ENCODE measurements around the gene C5. TPM values are rescaled to one million over a fixed set of nuclear protein-coding genes. Genes with fewer than 3 reads are reported as not detected.

The C5 gene
- total RNA-seq, 1 experiment from 2014 or later: 0.74 TPM

DNA sequence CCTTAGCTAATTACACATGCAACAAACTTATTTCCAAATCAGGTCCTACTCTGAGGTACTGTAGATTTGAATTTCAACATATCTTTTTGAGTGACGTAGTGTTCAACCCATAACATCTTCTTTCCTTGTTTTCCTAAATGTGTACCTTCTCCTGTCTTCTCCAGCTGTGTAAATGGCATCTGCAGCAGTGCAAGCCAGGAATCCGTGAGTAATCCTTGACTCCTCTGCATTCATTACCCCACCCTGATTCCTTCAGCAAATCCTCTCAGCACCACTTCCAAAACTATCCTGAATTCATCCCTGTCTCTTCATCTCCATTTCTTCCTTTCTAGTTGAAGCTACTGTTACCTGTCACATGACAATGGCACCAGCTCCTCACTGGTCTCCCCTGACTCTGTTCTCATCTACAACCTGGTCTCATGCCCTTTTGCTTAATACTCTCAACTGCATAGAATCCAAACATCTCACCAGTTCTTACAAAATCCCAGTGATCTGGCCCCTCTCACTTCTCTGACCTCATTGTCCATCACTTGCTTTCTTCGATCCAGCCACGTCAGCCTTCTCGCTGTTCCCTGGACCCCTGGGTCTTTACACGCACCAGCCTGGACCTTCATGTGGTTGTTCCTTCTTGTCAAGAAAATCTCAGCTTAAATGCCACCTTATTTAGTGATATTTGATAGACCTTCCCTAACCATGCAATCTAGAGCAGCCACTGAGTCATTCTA is 108.9 kb downstream of the C5 start:
- no peak overlapping the region for H3K56ac ChIP-seq (ENCODE audit: insufficient read length, low read depth, low read length)
- H3K9ac ChIP-seq (ENCODE audit: extremely low read depth, insufficient read length, low read length): no peak overlapping the region
- H3K27ac ChIP-seq (ENCODE audit: insufficient read length, low read depth, low read length): no peak overlapping the region
- no peak overlapping the region for H2BK120ac ChIP-seq (ENCODE audit: low read depth, low read length, poor library complexity, severe bottlenecking)
- Mint-ChIP-seq H3K27ac (no peak overlapping the region), H3K4me1 (peaks cover 30 to 33% of the 10 kb centered on the region in 2 experiments), H3K27me3 (ENCODE audit: low read depth) (peaks cover 1% of the 10 kb centered on the region; the same call in 1 of the 2 replicates), H3K36me3 (ENCODE audit: insufficient read depth in 1 of 3, low read depth in 3 of 3) (no peaks in the 10 kb centered on the region), H3K9me3 (no peaks in the 10 kb centered on the region), H3K4me3 (no peak overlapping the region)
- H3K4me2 ChIP-seq (ENCODE audit: insufficient read depth, insufficient read length, low read length): no peak overlapping the region
- no peaks in the 10 kb centered on the region for H3K9me3 ChIP-seq (ENCODE audit: control insufficient read depth, low read depth, low read length)
- no peak overlapping the region for H3T11ph ChIP-seq (ENCODE audit: low read length)
- no peaks in the 10 kb centered on the region for H3K23me2 ChIP-seq (ENCODE audit: insufficient read length, low read depth, low read length, poor library complexity, severe bottlenecking)
- H3K79me2 ChIP-seq (ENCODE audit: insufficient read depth, low read length): no peaks in the 10 kb centered on the region
- H3K18ac ChIP-seq (ENCODE audit: insufficient read length, low read depth, low read length): no peak overlapping the region
- H4K20me1 ChIP-seq (ENCODE audit: control insufficient read depth, insufficient read depth, insufficient read length): no peaks in the 10 kb centered on the region
- H2BK20ac ChIP-seq (ENCODE audit: low read depth, low read length, poor library complexity, severe bottlenecking): no peak overlapping the region
- no peak overlapping the region for H3K4ac ChIP-seq (ENCODE audit: low read depth, low read length)
- H3K27me3 ChIP-seq (ENCODE audit: insufficient read depth, low read length): no peaks in the 10 kb centered on the region
- H2AK5ac ChIP-seq (ENCODE audit: insufficient read length, low read length): no peak overlapping the region
- H3K79me1 ChIP-seq (ENCODE audit: insufficient read depth, low read depth, low read length, poor library complexity, severe bottlenecking): no peaks in the 10 kb centered on the region
- no peak overlapping the region for H2BK15ac ChIP-seq (ENCODE audit: low read depth, low read length)
- no peak overlapping the region for H4K91ac ChIP-seq (ENCODE audit: insufficient read length, low read depth, low read length)
- no peaks in the 10 kb centered on the region; the same call in 1 of the 2 replicates for H3K4me1 ChIP-seq (ENCODE audit: insufficient read depth, low read length)
- DNase-seq: no peak
- H2BK5ac ChIP-seq (ENCODE audit: insufficient read length, low read length): no peak overlapping the region
- H3K14ac ChIP-seq (ENCODE audit: insufficient read depth, low read length): no peak overlapping the region
- no CpG with 5 or more reads among the region's 6 CpGs for WGBS (ENCODE audit: extremely low coverage, insufficient read length, low lambda C conversion rate)
- H2AFZ ChIP-seq (ENCODE audit: low read length): no peak overlapping the region
- TF ChIP-seq, protein P1, sequence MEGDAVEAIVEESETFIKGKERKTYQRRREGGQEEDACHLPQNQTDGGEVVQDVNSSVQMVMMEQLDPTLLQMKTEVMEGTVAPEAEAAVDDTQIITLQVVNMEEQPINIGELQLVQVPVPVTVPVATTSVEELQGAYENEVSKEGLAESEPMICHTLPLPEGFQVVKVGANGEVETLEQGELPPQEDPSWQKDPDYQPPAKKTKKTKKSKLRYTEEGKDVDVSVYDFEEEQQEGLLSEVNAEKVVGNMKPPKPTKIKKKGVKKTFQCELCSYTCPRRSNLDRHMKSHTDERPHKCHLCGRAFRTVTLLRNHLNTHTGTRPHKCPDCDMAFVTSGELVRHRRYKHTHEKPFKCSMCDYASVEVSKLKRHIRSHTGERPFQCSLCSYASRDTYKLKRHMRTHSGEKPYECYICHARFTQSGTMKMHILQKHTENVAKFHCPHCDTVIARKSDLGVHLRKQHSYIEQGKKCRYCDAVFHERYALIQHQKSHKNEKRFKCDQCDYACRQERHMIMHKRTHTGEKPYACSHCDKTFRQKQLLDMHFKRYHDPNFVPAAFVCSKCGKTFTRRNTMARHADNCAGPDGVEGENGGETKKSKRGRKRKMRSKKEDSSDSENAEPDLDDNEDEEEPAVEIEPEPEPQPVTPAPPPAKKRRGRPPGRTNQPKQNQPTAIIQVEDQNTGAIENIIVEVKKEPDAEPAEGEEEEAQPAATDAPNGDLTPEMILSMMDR (conservative IDR thresholded peaks at IDR 0.05): no peak
- no peak overlapping the region for H3K23ac ChIP-seq (ENCODE audit: insufficient read length, low read depth, low read length)
- H4K5ac ChIP-seq (ENCODE audit: insufficient read length, low read depth, low read length): no peak overlapping the region
- H4K8ac ChIP-seq (replicated peaks; ENCODE audit: insufficient read length, low read depth, low read length): no peak overlapping the region
- H2BK12ac ChIP-seq (ENCODE audit: insufficient read length, low read depth, low read length): no peak overlapping the region

Data from H9 (cell line).